Measurements from ENCODE around the gene PCDH12. TPM values are rescaled to one million over a fixed set of nuclear protein-coding genes. Genes with fewer than 3 reads are reported as not detected.
"Not testable (repeated sequence)": the region's sequence is repeated elsewhere in the genome, so short reads cannot be mapped to it uniquely, and the experiment has no call there.

The PCDH12 gene
- total RNA-seq, 1 donor from 2014 or later, result not detected

- H3K27me3 Mint-ChIP-seq, result no peaks in the 10 kb centered on the region
- no peak for TF ChIP-seq CTCF (conservative IDR thresholded peaks at IDR 0.05)
- no peak overlapping the region for H3K27ac Mint-ChIP-seq
- peaks cover under 1% of the 10 kb centered on the region for H3K4me1 Mint-ChIP-seq (ENCODE audit: unreplicated experiment)
- no peaks in the 10 kb centered on the region for H3K9me3 Mint-ChIP-seq
- H3K36me3 Mint-ChIP-seq, result peaks cover 23% of the 10 kb centered on the region
- DNase-seq (ENCODE audit: extremely low spot score, unreplicated experiment), result no peak
- H3K4me3 Mint-ChIP-seq, result no peak overlapping the region
Observed at GRCh38 chr5:141929398-141930058, 28.5 kb downstream of the PCDH12 start.

GRCh38 chr5:141928051-141928450 lies 30.0 kb downstream of the PCDH12 start:
- DNase-seq (ENCODE audit: extremely low spot score, unreplicated experiment), result no peak
- Mint-ChIP-seq H3K4me3 (no peak overlapping the region), H3K27me3 (no peaks in the 10 kb centered on the region), H3K4me1 (ENCODE audit: unreplicated experiment) (peaks cover 9% of the 10 kb centered on the region), H3K9me3 (peaks cover 5% of the 10 kb centered on the region), H3K36me3 (peaks cover 27% of the 10 kb centered on the region), H3K27ac (no peak overlapping the region)
- no peak for TF ChIP-seq CTCF (conservative IDR thresholded peaks at IDR 0.05)

- no peak for TF ChIP-seq CTCF (conservative IDR thresholded peaks at IDR 0.05)
- Mint-ChIP-seq H3K36me3 (peaks cover 27% of the 10 kb centered on the region), H3K27ac (no peak overlapping the region), H3K4me1 (ENCODE audit: unreplicated experiment) (peaks cover 9% of the 10 kb centered on the region), H3K27me3 (no peaks in the 10 kb centered on the region), H3K9me3 (peaks cover 5% of the 10 kb centered on the region), H3K4me3 (peak overlapping the region; percentile 14)
- DNase-seq (ENCODE audit: extremely low spot score, unreplicated experiment), result no peak
Observed at GRCh38 chr5:141926434-141926833, 31.6 kb downstream of the PCDH12 start.

GRCh38 chr5:141923448-141924313 lies 34.3 kb downstream of the PCDH12 start, which contains the start of gene DELE1:
DELE1 (plus strand) TSS chr5:141923871; CDS start chr5:141923942, 71 bp downstream.
- peaks cover 5% of the 10 kb centered on the region for H3K9me3 Mint-ChIP-seq
- DNase-seq (ENCODE audit: extremely low spot score, unreplicated experiment), result peak; percentile 92
- TF ChIP-seq CTCF (conservative IDR thresholded peaks at IDR 0.05), result no peak
- H3K4me1 Mint-ChIP-seq (ENCODE audit: unreplicated experiment), result peaks cover 9% of the 10 kb centered on the region
- peaks cover 17% of the 10 kb centered on the region for H3K36me3 Mint-ChIP-seq
- no peaks in the 10 kb centered on the region for H3K27me3 Mint-ChIP-seq
- H3K4me3 Mint-ChIP-seq, result peak within 1 kb of the TSS; percentile 93
- H3K27ac Mint-ChIP-seq, result peak within 1 kb of the TSS; percentile 88

- not testable (repeated sequence) for DNase-seq (ENCODE audit: extremely low spot score, unreplicated experiment); H3K9me3 Mint-ChIP-seq; H3K4me1 Mint-ChIP-seq (ENCODE audit: unreplicated experiment); H3K27me3 Mint-ChIP-seq
- Mint-ChIP-seq H3K4me3 (peak overlapping the region; percentile 93), H3K27ac (peak overlapping the region; percentile 88), H3K36me3 (peaks cover 12% of the 10 kb centered on the region)
Observed at GRCh38 chr5:141922827-141923447, 35.1 kb downstream of the PCDH12 start.

All from type B pancreatic cell (in vitro differentiated cells).